Memory B cell (primary cell): ENCODE results near the gene ARF3.
A peak's percentile ranks its signal among the peaks of the same experiment; 100 is the strongest.
"Not testable (repeated sequence)": the region's sequence is repeated elsewhere in the genome, so short reads cannot be mapped to it uniquely, and the experiment has no call there.

Experiments
- ATAC-seq: fragments of 150-1000 bp; cut with Tn5 transposase; 2 replicates; pipeline ENCODE4 v1.10.0; 2021; ENCODE audit warnings: low read depth, mild to moderate bottlenecking, moderate library complexity
- DNase-seq, 2 donors: peaks; one replicate each; pipeline ENCODE4 v3.0.0; 2022; ENCODE audit warnings: low spot score in 2 of 2
- H3K27ac Mint-ChIP-seq: one replicate; pipeline ENCODE4 v1.8.0; 2022; ENCODE audit warnings: mild to moderate bottlenecking, moderate library complexity, mixed read lengths
- H3K27me3 Mint-ChIP-seq: one replicate; pipeline ENCODE4 v1.8.0; 2022; ENCODE audit warnings: mixed read lengths
- H3K36me3 Mint-ChIP-seq: one replicate; pipeline ENCODE4 v1.8.0; 2022; ENCODE audit warnings: mild to moderate bottlenecking, mixed read lengths
- H3K4me1 Mint-ChIP-seq: one replicate; pipeline ENCODE4 v1.8.0; 2022; ENCODE audit warnings: mixed read lengths
- H3K4me3 Mint-ChIP-seq: one replicate; pipeline ENCODE4 v1.8.0; 2022; ENCODE audit warnings: mild to moderate bottlenecking, moderate library complexity, mixed read lengths
- H3K9me3 Mint-ChIP-seq: one replicate; pipeline ENCODE4 v1.8.0; 2022; ENCODE audit warnings: mixed read lengths

The ARF3 gene

DNA sequence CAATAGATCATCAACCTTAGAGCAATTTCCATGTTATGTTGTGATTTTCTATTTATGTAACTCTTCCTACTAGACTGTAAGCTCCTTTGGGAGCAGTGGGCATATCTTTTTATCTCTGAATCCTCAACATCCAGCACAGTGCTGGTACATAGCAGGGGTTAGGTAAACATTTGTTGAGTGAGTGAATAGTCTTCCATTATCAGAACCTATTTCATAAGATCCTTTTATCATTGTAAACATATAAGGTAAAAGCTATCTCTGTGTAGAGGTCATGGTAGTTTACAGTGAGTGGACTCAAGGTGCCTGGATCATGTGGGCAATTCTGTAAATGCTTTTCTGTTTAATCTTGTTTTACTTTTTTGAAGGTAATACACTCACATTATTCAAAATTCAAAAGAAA lies 47.1 kb downstream of the ARF3 start:
- H3K4me1 Mint-ChIP-seq = no peaks in the 10 kb centered on the region
- H3K36me3 Mint-ChIP-seq = no peaks in the 10 kb centered on the region
- no peak overlapping the region for H3K4me3 Mint-ChIP-seq
- no peaks in the 10 kb centered on the region for H3K9me3 Mint-ChIP-seq
- H3K27ac Mint-ChIP-seq = no peak overlapping the region
- no peaks in the 10 kb centered on the region for H3K27me3 Mint-ChIP-seq
- DNase-seq (no peak), ATAC-seq (no peak)

DNA sequence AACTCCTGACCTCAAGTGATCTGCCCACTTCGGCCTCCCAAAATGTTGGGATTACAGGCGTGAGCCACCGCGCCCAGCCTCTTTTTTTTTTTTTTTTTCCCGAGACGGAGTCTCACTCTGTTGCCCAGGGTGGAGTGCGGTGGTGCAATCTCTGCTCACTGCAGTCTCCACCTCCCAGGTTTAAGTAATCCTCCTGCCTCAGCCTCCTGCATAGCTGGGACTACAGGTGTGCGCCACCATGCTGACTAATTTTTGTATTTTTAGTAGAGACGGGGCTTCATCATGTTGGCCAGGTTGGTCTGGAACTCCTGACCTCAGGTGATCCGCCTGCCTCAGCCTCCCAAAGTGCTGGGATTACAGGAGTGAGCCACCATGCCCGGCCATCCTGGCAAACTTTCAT lies 47.6 kb downstream of the ARF3 start:
- H3K36me3 Mint-ChIP-seq, H3K4me3 Mint-ChIP-seq, ATAC-seq, H3K27me3 Mint-ChIP-seq, H3K9me3 Mint-ChIP-seq, DNase-seq, H3K27ac Mint-ChIP-seq, H3K4me1 Mint-ChIP-seq: not testable (repeated sequence)

- H3K27ac Mint-ChIP-seq = no peak overlapping the region
- DNase-seq (no peak), ATAC-seq (no peak)
- no peaks in the 10 kb centered on the region for H3K27me3 Mint-ChIP-seq
- no peak overlapping the region for H3K4me3 Mint-ChIP-seq
- H3K9me3 Mint-ChIP-seq = no peaks in the 10 kb centered on the region
- no peaks in the 10 kb centered on the region for H3K36me3 Mint-ChIP-seq
- no peaks in the 10 kb centered on the region for H3K4me1 Mint-ChIP-seq
Observed at GRCh38 chr12:48907245-48907644, 50.0 kb downstream of the ARF3 start.

- Mint-ChIP-seq H3K9me3 (no peaks in the 10 kb centered on the region), H3K27ac (peak overlapping the region; percentile 35), H3K27me3 (no peaks in the 10 kb centered on the region), H3K4me3 (peak overlapping the region; percentile 77), H3K4me1 (no peaks in the 10 kb centered on the region), H3K36me3 (no peaks in the 10 kb centered on the region)
- peak; percentile 65 to 66 for DNase-seq
- peak; percentile 98 for ATAC-seq
Observed at GRCh38 chr12:48903982-48904411, 53.3 kb downstream of the ARF3 start.

DNA sequence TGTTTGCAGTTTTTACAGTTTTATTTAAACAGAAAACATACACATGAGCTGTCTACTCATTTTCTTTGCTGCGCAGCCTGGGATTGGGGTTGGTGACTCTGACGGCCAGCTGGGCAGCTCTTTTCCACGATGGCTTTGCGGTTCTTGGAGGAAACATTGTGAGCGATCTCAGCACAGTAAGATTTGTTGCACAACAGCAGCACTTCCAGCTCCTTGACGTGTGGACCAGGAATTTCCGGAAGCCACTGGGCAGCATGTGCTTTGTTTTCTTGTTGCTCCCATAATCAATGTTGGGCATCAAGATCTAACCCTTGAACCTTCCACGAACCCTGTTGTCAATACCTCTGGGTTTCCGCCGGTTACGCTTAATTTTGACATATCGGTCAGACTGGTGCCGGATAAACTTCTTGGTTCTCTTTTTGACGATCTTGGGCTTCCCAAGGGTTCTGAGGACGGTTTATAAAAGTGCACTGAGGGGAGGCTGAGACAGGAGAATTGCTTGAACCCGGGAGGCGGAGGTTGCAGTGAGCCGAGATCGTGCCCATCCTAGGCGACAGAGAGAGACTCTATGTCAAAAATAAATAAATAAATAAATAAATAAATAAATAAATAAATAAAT lies 53.8 kb downstream of the ARF3 start:
- H3K9me3 Mint-ChIP-seq = no peaks in the 10 kb centered on the region

DNA sequence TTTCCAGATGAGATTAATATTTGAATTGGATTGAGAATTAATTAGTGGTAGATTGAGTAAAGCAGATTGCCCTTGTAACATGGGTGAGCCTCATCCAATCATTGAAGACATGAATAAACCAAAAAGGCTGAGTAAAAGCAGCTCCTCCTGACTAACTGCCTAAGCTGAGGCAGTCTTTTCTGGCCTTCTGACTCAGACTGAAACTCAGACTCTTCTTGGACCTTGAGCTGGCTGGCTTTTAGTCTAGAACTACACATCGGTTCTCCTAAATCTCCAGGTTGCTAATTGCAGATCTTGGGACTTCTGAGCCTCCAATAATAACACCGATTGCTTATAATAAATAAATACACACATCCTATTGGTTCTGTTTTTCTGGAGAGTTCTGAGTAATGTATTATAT lies 56.0 kb downstream of the ARF3 start:
- Mint-ChIP-seq H3K27me3 (peaks cover 3% of the 10 kb centered on the region), H3K27ac (no peak overlapping the region), H3K9me3 (no peaks in the 10 kb centered on the region), H3K36me3 (no peaks in the 10 kb centered on the region), H3K4me3 (no peak overlapping the region), H3K4me1 (no peaks in the 10 kb centered on the region)
- no peak for DNase-seq
- ATAC-seq = no peak

More for the DNA sequence above, 53.8 kb downstream of the ARF3 start:
- Mint-ChIP-seq H3K27ac (no peak overlapping the region), H3K36me3 (no peaks in the 10 kb centered on the region), H3K4me3 (peak overlapping the region; percentile 46), H3K27me3 (peaks cover 2% of the 10 kb centered on the region), H3K4me1 (no peaks in the 10 kb centered on the region)
- no peak for DNase-seq
- no peak for ATAC-seq

DNA sequence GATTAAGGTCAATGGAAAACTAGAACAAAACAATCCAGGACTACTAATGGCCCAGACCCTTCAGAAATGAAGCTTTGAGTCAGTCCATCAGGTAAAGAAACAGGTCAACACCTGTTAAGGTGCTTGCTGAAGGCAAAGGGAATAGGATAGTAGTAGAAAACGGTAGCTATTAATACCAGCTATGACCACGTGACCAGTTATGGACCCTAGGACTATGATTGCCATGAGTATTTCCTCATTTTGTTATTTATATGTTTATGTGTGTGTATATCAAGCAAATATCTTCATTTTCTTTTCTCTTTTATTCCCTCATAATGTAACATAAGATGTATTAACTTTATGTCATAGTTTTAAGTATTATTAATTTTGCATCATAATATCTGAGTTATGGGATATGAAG lies 57.6 kb downstream of the ARF3 start:
- Mint-ChIP-seq H3K27me3 (peaks cover 3% of the 10 kb centered on the region), H3K9me3 (no peaks in the 10 kb centered on the region), H3K4me1 (no peaks in the 10 kb centered on the region), H3K36me3 (no peaks in the 10 kb centered on the region), H3K27ac (no peak overlapping the region), H3K4me3 (no peak overlapping the region)
- DNase-seq = no peak
- no peak for ATAC-seq

- Mint-ChIP-seq H3K4me3 (no peak overlapping the region), H3K36me3 (no peaks in the 10 kb centered on the region), H3K4me1 (peaks cover 2% of the 10 kb centered on the region), H3K9me3 (no peaks in the 10 kb centered on the region), H3K27me3 (peaks cover 14% of the 10 kb centered on the region), H3K27ac (no peak overlapping the region)
- ATAC-seq (no peak), DNase-seq (no peak)
Observed at GRCh38 chr12:48894271-48894670, 63.0 kb downstream of the ARF3 start.

- ATAC-seq (peak; percentile 99), DNase-seq (peak; percentile 73 to 85)
- no peaks in the 10 kb centered on the region for H3K9me3 Mint-ChIP-seq
- no peak overlapping the region for H3K27ac Mint-ChIP-seq
- H3K27me3 Mint-ChIP-seq = peaks cover 11% of the 10 kb centered on the region
- no peak overlapping the region for H3K4me3 Mint-ChIP-seq
- no peaks in the 10 kb centered on the region for H3K36me3 Mint-ChIP-seq
- peaks cover 2% of the 10 kb centered on the region for H3K4me1 Mint-ChIP-seq
Observed at GRCh38 chr12:48890657-48891418, 66.4 kb downstream of the ARF3 start.

GRCh38 chr12:48889679-48890078 lies 67.6 kb downstream of the ARF3 start:
- Mint-ChIP-seq H3K27ac (no peak overlapping the region), H3K4me1 (peaks cover 2% of the 10 kb centered on the region), H3K9me3 (no peaks in the 10 kb centered on the region), H3K27me3 (peaks cover 11% of the 10 kb centered on the region), H3K36me3 (no peaks in the 10 kb centered on the region), H3K4me3 (no peak overlapping the region)
- no peak for DNase-seq
- no peak for ATAC-seq
